Measurements from ENCODE around the gene SLC20A1.

Gene SLC20A1

GRCh38 chr2:112625474-112626114 is 20.1 kb upstream of the SLC20A1 start:
- DNase-seq (ENCODE audit: low spot score), result no peak

GRCh38 chr2:112626604-112627059 is 19.1 kb upstream of the SLC20A1 start:
- peak; percentile 84 for DNase-seq (ENCODE audit: low spot score)

GRCh38 chr2:112627060-112628040 is 18.4 kb upstream of the SLC20A1 start:
- DNase-seq (ENCODE audit: low spot score), result peak; percentile 37

GRCh38 chr2:112629224-112629623 is 16.5 kb upstream of the SLC20A1 start:
- DNase-seq (ENCODE audit: low spot score), result no peak

GRCh38 chr2:112629823-112630222 is 15.9 kb upstream of the SLC20A1 start:
- no peak for DNase-seq (ENCODE audit: low spot score)

- no peak for DNase-seq (ENCODE audit: low spot score)
Measured at GRCh38 chr2:112630268-112630667, 15.5 kb upstream of the SLC20A1 start.

- no peak for DNase-seq (ENCODE audit: low spot score)
Measured at GRCh38 chr2:112633708-112634107, 12.0 kb upstream of the SLC20A1 start.

GRCh38 chr2:112634153-112634873 is 11.4 kb upstream of the SLC20A1 start:
- DNase-seq (ENCODE audit: low spot score), result no peak

GRCh38 chr2:112634874-112635157 is 10.9 kb upstream of the SLC20A1 start:
- no peak for DNase-seq (ENCODE audit: low spot score)

- DNase-seq (ENCODE audit: low spot score), result no peak
Measured at GRCh38 chr2:112636605-112637288, 9.0 kb upstream of the SLC20A1 start.

GRCh38 chr2:112637289-112637660 is 8.5 kb upstream of the SLC20A1 start:
- DNase-seq (ENCODE audit: low spot score), result no peak

- no peak for DNase-seq (ENCODE audit: low spot score)
Measured at GRCh38 chr2:112639936-112640335, 5.8 kb upstream of the SLC20A1 start.

- no peak for DNase-seq (ENCODE audit: low spot score)
Measured at GRCh38 chr2:112640467-112640799, 5.3 kb upstream of the SLC20A1 start.

- DNase-seq (ENCODE audit: low spot score), result no peak
Measured at GRCh38 chr2:112640800-112641675, 4.7 kb upstream of the SLC20A1 start.

- no peak for DNase-seq (ENCODE audit: low spot score)
Measured at GRCh38 chr2:112641701-112642100, 4.0 kb upstream of the SLC20A1 start.

GRCh38 chr2:112642561-112642960 is 3.2 kb upstream of the SLC20A1 start:
- no peak for DNase-seq (ENCODE audit: low spot score)

GRCh38 chr2:112642966-112643365 is 2.8 kb upstream of the SLC20A1 start:
- no peak for DNase-seq (ENCODE audit: low spot score)

- no peak for DNase-seq (ENCODE audit: low spot score)
Measured at GRCh38 chr2:112643488-112643887, 2.3 kb upstream of the SLC20A1 start.

GRCh38 chr2:112644155-112644932 is 1.4 kb upstream of the SLC20A1 start:
- DNase-seq (ENCODE audit: low spot score), result peak; percentile 56

GRCh38 chr2:112644933-112645309 is 818 bp upstream of the SLC20A1 start:
- DNase-seq (ENCODE audit: low spot score), result peak; percentile 75
